ENCODE results near the gene ARMC10.

- TF ChIP-seq CTCF (IDR thresholded peaks at IDR 0.05) (no peak), EP300 (IDR thresholded peaks at IDR 0.05) (no peak)
These were observed 38.2 kb downstream of the ARMC10 start for GRCh38 chr7:103113164-103113563.

All from upper lobe of left lung (tissue), 4 donors.